Activated T-cell treated with anti-CD3 and anti-CD28 coated beads, Interleukin-2, amount 50 U/mL, for 24 hours (primary cell): Measurements from ENCODE around the gene CCDC69.
A peak's percentile ranks its signal among the peaks of the same experiment; 100 is the strongest.
"Not testable (repeated sequence)": the region's sequence is repeated elsewhere in the genome, so short reads cannot be mapped to it uniquely, and the experiment has no call there.

ENCODE experiments used
- DNase-seq: peaks from one replicate; pipeline ENCODE4 v3.0.0-alpha.2; 2020
- H3K27ac Mint-ChIP-seq: 2 replicates; pipeline ENCODE4 v1.8.0; 2020; ENCODE audit warnings: mild to moderate bottlenecking, mixed read lengths
- H3K27me3 Mint-ChIP-seq: 2 replicates; pipeline ENCODE4 v1.8.0; 2020; ENCODE audit warnings: mixed read lengths
- H3K36me3 Mint-ChIP-seq: 2 replicates; pipeline ENCODE4 v1.8.0; 2020; ENCODE audit warnings: low read depth, mixed read lengths
- H3K4me1 Mint-ChIP-seq: 2 replicates; pipeline ENCODE4 v1.8.0; 2020; ENCODE audit warnings: low read depth, mixed read lengths
- H3K4me3 Mint-ChIP-seq: 2 replicates; pipeline ENCODE4 v1.8.0; 2020; ENCODE audit warnings: mild to moderate bottlenecking, moderate library complexity, mixed read lengths
- H3K9me3 Mint-ChIP-seq: 2 replicates; pipeline ENCODE4 v1.8.0; 2020; ENCODE audit warnings: mixed read lengths

Gene CCDC69

DNA sequence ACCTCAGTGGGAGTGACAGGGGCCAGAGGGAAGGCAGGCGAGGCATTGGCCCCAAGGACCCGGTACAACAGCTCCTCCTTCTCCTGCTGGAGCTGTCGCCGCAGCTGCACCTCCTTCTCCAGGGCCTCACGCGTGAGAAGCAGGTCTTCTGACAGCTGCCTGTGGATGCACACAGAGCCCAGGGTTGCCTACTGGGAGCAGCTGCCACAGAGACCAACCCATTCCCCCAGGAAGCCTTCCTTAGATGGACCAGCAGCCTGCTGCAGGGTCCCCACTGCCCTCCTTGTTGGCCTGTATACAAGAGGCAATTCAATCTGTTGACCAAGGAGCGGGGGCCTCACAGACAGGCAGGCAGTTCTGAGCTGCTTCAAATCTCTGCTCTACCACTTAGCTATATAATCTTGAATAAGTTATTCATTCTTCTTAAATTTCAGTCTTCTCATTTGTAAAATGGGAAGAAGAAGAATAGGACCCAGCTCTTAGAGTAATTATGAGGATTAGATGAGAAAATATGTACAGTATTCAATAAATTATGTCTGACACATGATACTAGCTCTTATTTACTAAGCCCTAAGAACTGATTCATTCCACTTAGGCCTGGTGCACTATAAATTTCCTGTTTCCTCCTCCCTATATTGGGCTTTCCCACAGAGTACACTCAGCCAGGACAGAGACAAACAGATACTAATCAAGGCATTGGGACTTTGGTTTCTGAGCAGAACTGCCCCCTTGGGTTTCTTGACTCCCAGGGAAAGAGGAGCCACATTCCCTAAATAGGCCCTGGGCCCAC is 40.2 kb downstream of the CCDC69 start:
- H3K27me3 Mint-ChIP-seq = no peaks in the 10 kb centered on the region
- H3K4me1 Mint-ChIP-seq = peaks cover 14% of the 10 kb centered on the region
- peak; percentile 6 for DNase-seq
- peaks cover 80% of the 10 kb centered on the region for H3K36me3 Mint-ChIP-seq
- H3K4me3 Mint-ChIP-seq = no peak overlapping the region
- H3K27ac Mint-ChIP-seq = peak overlapping the region; percentile 50
- no peaks in the 10 kb centered on the region for H3K9me3 Mint-ChIP-seq

DNA sequence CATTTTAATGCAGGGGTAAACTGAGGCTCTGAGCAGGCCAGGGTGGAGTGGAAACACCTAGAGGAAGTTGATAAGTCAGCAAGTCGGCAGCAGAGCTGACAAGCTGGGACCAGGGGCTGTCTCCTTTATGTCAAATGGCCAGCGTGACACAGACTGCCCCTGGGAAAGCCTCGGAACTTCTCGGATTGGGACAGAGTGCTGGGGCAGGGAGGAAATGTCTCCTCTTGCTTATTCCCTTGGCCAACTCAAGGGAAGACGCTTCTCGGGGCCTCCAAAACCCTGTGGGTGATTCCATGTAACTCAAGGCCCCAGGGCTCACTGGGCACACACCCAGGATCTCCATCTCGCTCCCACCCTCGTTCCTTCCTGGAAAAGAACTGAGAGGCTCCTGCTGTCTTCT is 40.9 kb downstream of the CCDC69 start:
- Mint-ChIP-seq H3K36me3 (peaks cover 79% of the 10 kb centered on the region), H3K27ac (no peak overlapping the region), H3K4me1 (peaks cover 13% of the 10 kb centered on the region), H3K27me3 (no peaks in the 10 kb centered on the region), H3K9me3 (no peaks in the 10 kb centered on the region), H3K4me3 (no peak overlapping the region)
- peak; percentile 14 for DNase-seq

GRCh38 chr5:151182524-151182900 is 41.4 kb downstream of the CCDC69 start:
- DNase-seq = peak; percentile 20
- H3K27ac Mint-ChIP-seq = peak overlapping the region; percentile 77
- no peaks in the 10 kb centered on the region for H3K27me3 Mint-ChIP-seq
- no peak overlapping the region for H3K4me3 Mint-ChIP-seq
- H3K4me1 Mint-ChIP-seq = peaks cover 11% of the 10 kb centered on the region
- peaks cover 74% of the 10 kb centered on the region for H3K36me3 Mint-ChIP-seq
- no peaks in the 10 kb centered on the region for H3K9me3 Mint-ChIP-seq

DNA sequence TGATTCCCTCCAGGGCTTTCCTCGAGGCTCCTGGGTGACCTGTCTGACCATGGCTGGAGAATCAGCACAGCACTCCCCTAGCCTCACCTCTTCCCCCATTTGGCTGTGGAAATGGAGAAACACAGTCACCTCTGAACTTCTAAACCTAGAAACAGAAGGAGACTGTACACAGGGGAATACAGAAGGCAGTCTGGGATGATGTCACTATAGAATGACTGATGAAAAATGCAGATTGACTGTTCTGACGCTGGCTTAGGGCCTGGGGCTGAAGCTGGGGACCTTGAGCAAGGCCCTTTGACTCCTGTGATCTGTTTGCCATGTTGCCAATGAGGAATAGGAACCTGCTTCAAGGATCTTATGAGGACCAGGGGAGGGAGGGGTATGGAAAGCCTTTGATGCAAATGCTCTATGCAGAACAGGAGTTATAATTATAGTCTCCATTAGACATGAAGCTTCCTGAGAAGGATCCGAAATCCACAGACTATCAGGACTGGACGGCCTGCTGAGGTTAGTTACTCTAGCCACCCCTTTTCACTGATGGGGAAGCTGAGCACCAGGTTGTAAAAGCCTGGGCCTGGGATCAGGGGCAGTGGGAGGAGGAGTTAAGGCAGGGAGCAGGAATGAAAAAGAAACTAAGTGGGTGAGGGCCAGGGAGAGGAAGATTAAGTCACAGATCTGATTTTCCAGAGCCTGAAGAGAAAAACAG is 41.9 kb downstream of the CCDC69 start:
- Mint-ChIP-seq H3K27ac (peak overlapping the region; percentile 77), H3K4me1 (peaks cover 12% of the 10 kb centered on the region), H3K36me3 (peaks cover 72% of the 10 kb centered on the region), H3K27me3 (no peaks in the 10 kb centered on the region), H3K9me3 (no peaks in the 10 kb centered on the region), H3K4me3 (no peak overlapping the region)
- peak; percentile 15 for DNase-seq

DNA sequence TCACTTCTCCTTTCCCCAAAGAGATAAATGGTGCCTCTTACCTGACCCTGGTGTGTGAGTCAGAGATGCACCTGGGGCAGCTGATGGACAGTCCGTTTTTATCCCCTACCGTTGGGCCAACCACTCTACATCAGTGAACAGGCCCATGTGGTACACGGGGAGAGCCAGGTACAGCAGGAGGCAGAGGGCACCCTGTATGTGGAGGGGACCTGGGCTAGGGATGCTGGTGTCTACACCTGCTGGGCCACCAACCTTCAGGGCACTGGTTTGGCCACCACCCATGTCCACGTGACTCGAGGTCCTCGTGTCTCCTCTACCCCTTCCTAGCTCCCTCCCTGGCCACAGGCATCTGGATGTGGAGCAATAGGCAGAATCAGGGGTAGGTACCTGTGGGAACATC is 43.6 kb downstream of the CCDC69 start:
- H3K27ac Mint-ChIP-seq = peak overlapping the region; percentile 74
- no peak overlapping the region for H3K4me3 Mint-ChIP-seq
- H3K36me3 Mint-ChIP-seq = peaks cover 59% of the 10 kb centered on the region
- H3K27me3 Mint-ChIP-seq = no peaks in the 10 kb centered on the region
- no peaks in the 10 kb centered on the region for H3K9me3 Mint-ChIP-seq
- peaks cover 10% of the 10 kb centered on the region for H3K4me1 Mint-ChIP-seq
- DNase-seq = peak; percentile 19

- peak; percentile 23 for DNase-seq
- peaks cover 51% of the 10 kb centered on the region for H3K36me3 Mint-ChIP-seq
- H3K27me3 Mint-ChIP-seq = no peaks in the 10 kb centered on the region
- H3K9me3 Mint-ChIP-seq = no peaks in the 10 kb centered on the region
- H3K27ac Mint-ChIP-seq = peak overlapping the region; percentile 26
- peaks cover 10% of the 10 kb centered on the region for H3K4me1 Mint-ChIP-seq
- no peak overlapping the region for H3K4me3 Mint-ChIP-seq
These were observed 44.4 kb downstream of the CCDC69 start for GRCh38 chr5:151179489-151179840.

GRCh38 chr5:151178777-151179488 is 45.0 kb downstream of the CCDC69 start:
- Mint-ChIP-seq H3K9me3 (no peaks in the 10 kb centered on the region), H3K27ac (peak overlapping the region; percentile 39), H3K36me3 (peaks cover 46% of the 10 kb centered on the region), H3K4me3 (no peak overlapping the region), H3K4me1 (peaks cover 6% of the 10 kb centered on the region), H3K27me3 (no peaks in the 10 kb centered on the region)
- DNase-seq = peak; percentile 3

DNA sequence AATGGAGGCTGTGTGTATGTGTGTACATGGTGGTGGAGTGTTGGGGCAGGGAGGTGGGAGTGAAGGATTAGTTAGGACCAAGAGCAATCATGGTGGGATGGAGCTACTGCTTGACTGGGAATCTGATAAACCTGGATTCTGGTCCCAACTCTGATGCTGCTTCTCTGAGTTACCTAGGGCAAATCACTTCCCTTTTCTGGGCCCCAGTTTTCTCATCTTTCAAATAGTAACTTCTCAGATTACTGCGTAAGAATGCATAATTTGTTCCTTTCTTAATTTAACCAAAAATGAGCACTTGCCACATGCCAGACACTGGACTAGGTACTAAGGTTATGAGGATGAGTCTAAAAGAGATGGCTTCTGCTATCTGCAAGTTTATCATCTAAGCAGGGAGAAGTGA is 45.5 kb downstream of the CCDC69 start:
- DNase-seq = no peak
- Mint-ChIP-seq H3K27me3 (no peaks in the 10 kb centered on the region), H3K27ac (peak overlapping the region; percentile 39), H3K4me1 (peaks cover 5% of the 10 kb centered on the region), H3K4me3 (no peak overlapping the region), H3K36me3 (peaks cover 40% of the 10 kb centered on the region), H3K9me3 (no peaks in the 10 kb centered on the region)

- not testable (repeated sequence) for H3K4me1 Mint-ChIP-seq, H3K4me3 Mint-ChIP-seq, H3K27me3 Mint-ChIP-seq, DNase-seq, H3K27ac Mint-ChIP-seq, H3K9me3 Mint-ChIP-seq
- H3K36me3 Mint-ChIP-seq = peaks cover 21% of the 10 kb centered on the region
These were observed 47.6 kb downstream of the CCDC69 start for GRCh38 chr5:151176268-151176667.

DNA sequence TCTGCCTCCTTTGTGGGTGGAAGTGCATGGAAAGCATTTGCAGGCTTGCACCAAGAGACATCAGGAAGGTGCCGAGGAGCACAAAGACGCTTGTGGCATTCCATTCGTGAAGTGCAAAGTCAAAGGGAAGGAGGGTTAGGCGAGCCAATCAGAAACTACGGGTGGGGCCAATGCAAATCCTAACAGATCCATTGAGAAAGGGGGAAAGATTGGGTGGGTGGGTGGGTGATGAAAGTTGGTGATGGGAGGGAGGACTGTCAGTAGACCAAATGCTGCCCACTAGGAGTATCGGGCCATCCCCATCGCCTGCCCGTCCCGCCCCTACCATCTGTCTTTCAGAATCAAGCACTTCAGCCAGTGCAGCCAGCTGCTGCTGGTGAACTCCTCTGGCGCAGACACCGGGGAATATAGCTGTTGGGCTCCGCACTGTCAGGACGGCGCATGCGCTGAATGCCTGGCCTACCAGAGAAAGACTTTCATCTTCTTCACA is 49.2 kb downstream of the CCDC69 start:
- H3K9me3 Mint-ChIP-seq = no peaks in the 10 kb centered on the region
- no peak overlapping the region for H3K27ac Mint-ChIP-seq
- no peak overlapping the region for H3K4me3 Mint-ChIP-seq
- H3K27me3 Mint-ChIP-seq = no peaks in the 10 kb centered on the region
- H3K4me1 Mint-ChIP-seq = peaks cover 10% of the 10 kb centered on the region
- no peak for DNase-seq
- H3K36me3 Mint-ChIP-seq = peaks cover 12% of the 10 kb centered on the region

GRCh38 chr5:151173711-151174611 is 49.9 kb downstream of the CCDC69 start:
- Mint-ChIP-seq H3K27ac (no peak overlapping the region), H3K4me3 (no peak overlapping the region)

GRCh38 chr5:151171529-151171928 is 52.4 kb downstream of the CCDC69 start:
- H3K27me3 Mint-ChIP-seq = no peaks in the 10 kb centered on the region
- peaks cover 8% of the 10 kb centered on the region for H3K4me1 Mint-ChIP-seq
- H3K9me3 Mint-ChIP-seq = no peaks in the 10 kb centered on the region
- H3K36me3 Mint-ChIP-seq = no peaks in the 10 kb centered on the region
- H3K27ac Mint-ChIP-seq = peak overlapping the region; percentile 14
- no peak overlapping the region for H3K4me3 Mint-ChIP-seq
- peak; percentile 2 for DNase-seq

More at GRCh38 chr5:151173711-151174611, 49.9 kb downstream of the CCDC69 start:
- Mint-ChIP-seq H3K4me1 (peaks cover 10% of the 10 kb centered on the region), H3K27me3 (no peaks in the 10 kb centered on the region), H3K9me3 (no peaks in the 10 kb centered on the region), H3K36me3 (peaks cover 9% of the 10 kb centered on the region)
- no peak for DNase-seq

GRCh38 chr5:151168602-151169344 is 55.1 kb downstream of the CCDC69 start:
- H3K27ac Mint-ChIP-seq = no peak overlapping the region
- peak; percentile 9 for DNase-seq
- no peaks in the 10 kb centered on the region for H3K27me3 Mint-ChIP-seq
- H3K9me3 Mint-ChIP-seq = no peaks in the 10 kb centered on the region
- H3K4me1 Mint-ChIP-seq = peaks cover 18% of the 10 kb centered on the region
- H3K4me3 Mint-ChIP-seq = no peak overlapping the region
- H3K36me3 Mint-ChIP-seq = no peaks in the 10 kb centered on the region
